Stimulated activated CD4-positive, alpha-beta T cell treated with anti-CD3 and anti-CD28 coated beads, Interleukin-4, amount 100 ng/mL, for 4 hours (primary cell): ENCODE data around the gene PRDX2.
"Not testable (repeated sequence)": the region's sequence is repeated elsewhere in the genome, so short reads cannot be mapped to it uniquely, and the experiment has no call there.

Experiments used
- DNase-seq, 2 experiments: peaks; one replicate each; pipeline ENCODE4 v3.0.0-alpha.2; 2020

Gene PRDX2

DNA sequence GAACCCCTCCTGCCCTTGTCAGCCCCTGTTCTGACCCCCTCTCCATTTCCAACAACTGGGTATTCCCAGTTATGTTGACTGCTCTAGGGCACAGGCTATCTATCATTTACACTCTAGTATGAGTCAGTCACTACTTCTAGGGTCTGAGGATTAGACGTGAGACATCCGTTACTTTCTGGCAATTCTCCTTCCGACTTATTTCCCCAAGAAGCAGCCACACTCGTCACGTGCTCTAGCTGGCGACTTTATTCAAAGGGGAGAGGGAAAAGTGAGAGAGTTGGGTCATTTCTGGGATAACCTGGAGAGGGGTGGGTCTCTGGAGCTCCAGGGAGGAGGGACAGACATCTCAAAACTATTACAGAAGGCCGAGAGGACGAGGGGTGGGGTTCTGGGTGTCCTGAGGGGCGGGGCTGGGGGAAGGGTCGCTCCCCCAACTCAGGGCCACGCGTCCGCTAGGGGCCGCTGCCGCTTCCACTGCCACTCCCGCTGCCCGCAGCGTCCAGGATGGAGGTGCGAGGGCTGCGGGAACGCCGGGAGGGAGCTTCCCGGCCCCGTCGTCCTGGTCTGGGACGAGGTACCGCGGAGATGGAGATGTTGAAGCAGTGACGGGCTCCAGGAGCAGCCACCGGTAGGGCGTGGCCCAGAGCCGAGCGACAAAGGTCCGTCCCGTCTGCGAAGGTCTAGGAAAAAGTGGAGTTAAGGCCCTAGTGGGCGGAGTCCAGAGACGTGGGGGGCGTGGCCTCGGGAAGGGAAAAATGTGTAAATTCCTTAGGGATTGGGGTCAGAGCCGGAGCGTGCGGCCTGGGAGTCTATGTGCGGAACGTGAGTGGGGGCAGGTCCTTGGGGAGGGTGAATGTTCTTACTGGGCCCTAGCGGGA lies 23.9 kb upstream of the PRDX2 start:
- no peak for DNase-seq

DNA sequence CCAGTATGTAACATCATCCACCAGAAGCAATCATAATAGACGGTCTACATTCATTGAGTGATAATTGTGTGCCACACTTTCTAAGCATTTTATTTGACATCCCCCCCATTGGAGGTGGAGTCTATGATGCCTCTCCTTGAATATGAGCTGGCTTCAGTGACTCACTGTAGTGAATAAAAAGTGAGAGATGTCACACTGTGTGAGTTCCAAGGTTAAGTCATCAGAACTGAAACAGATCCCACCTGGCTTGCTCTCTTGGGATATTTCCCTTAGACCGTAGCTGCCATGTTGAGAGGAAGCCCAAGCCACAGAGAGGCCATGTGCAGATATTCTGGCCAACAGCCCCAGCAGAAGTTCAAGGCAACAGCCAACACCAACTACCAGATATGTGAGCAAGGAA lies 20.2 kb upstream of the PRDX2 start:
- no peak for DNase-seq

DNA sequence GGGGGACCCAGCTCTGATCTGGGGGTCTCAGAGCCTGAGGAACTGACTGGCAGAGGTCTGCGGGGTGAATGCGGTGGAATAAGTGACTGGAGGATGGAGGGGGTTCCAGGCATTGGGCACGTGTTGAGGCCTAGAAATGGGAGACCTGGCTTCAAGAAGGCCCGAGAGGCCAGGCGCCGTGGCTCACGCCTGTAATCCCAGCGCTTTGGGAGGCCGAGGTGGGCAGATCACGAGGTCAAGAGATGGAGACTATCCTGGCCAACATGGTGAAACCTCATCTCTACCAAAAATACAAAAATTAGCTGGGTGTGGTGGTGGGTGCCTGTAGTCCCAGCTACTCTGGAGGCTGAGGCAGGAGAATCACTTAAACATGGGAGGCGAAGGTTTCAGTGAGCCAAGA lies 16.2 kb upstream of the PRDX2 start:
- not testable (repeated sequence) for DNase-seq

DNA sequence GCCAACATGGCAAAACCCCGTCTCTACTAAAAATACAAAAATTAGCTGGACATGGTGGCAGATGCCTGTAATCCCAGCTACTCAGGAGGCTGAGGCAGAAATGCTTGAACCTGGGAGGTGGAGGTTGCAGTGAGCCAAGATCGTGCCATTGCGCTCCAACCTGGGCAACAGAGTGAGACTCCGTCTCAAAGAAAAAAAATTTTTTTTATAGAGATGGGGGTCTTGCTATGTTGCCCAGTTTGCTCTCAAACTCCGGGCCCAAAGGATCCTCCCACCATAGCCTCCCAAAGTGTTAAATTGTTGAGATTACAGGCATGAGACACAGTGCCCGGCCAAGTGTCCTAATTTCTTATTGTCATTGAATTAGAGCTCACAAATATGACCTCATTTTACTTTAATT lies 15.6 kb upstream of the PRDX2 start:
- not testable (repeated sequence) for DNase-seq

DNA sequence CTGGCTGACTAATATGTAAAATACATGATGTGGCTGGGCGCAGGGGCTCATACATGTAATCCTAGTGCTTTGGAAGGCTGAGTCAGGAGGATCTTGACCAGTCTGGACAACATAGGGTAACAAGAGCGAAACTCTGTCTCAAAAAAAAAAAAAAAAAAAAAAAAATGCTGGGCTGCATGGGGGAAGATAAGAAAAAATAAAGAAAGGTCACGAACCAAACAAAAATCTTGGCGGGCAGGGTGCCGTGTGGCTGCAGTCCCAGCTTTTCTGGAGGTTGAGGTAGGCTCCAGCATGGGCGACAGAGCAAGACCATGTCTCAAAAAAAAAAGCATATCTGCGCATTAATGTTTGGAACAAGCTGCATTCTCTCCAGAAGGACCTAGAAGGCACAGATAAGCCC lies 13.5 kb upstream of the PRDX2 start:
- no peak for DNase-seq

DNA sequence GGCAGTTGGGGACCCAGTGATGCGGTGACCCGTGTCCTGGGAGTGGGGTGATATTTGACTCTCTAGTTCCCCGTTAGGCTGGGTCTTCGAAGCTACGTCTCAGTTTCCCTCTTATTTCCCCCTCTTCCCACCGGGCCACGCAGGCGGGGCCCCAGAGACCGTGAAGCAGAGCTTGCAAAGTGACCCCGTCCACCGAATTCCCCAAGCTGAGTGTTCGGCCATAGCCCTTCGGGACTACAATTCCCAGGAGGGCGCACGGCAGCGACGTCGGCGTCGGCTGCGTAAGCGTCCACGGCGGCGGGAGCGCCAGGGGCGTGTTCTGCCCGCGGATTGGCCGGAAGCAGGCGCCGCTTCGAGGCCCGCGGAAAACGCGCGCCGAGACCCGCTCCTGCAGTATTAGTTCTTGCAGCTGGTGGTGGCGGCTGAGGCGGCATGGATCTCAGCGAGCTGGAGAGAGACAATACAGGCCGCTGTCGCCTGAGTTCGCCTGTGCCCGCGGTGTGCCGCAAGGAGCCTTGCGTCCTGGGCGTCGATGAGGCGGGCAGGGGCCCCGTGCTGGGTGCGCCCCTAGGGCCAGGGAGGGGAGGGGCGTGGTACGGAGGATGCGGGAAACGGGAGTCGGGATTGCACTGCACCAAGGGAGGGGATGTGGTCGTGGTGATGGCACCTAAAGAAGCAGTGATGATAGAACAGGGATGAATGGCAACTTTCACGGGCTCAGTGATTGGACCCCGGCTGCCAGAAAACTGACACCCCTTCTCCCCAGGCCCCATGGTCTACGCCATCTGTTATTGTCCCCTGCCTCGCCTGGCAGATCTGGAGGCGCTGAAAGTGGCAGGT lies 4.9 kb upstream of the PRDX2 start, which contains the start of gene RNASEH2A:
TSS of gene RNASEH2A (plus strand) at position 343 of the 840 bp plus-strand sequence. CDS start at position 433, 90 bp downstream.
- peak; percentile 82 to 86 for DNase-seq

DNA sequence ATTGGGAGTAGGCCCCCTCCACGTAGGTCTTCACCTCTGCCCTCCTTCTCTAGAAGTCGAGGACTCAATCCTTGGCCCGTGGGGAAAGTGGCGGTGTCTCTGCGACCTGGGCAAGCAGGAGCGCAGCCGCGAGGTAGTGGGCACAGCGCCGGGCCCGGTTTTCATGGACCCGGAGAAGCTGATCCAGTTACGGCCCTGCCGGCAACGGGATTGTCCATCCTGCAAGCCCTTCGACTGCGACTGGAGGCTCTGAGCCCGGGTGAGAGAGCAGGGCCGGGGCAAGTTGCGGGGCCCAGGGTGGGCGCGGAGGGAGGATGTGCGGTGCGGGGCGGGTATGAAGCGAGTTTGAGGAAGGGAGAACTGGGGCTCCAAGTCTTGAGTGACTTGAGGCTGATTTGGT lies 2.5 kb upstream of the PRDX2 start:
- no peak for DNase-seq

DNA sequence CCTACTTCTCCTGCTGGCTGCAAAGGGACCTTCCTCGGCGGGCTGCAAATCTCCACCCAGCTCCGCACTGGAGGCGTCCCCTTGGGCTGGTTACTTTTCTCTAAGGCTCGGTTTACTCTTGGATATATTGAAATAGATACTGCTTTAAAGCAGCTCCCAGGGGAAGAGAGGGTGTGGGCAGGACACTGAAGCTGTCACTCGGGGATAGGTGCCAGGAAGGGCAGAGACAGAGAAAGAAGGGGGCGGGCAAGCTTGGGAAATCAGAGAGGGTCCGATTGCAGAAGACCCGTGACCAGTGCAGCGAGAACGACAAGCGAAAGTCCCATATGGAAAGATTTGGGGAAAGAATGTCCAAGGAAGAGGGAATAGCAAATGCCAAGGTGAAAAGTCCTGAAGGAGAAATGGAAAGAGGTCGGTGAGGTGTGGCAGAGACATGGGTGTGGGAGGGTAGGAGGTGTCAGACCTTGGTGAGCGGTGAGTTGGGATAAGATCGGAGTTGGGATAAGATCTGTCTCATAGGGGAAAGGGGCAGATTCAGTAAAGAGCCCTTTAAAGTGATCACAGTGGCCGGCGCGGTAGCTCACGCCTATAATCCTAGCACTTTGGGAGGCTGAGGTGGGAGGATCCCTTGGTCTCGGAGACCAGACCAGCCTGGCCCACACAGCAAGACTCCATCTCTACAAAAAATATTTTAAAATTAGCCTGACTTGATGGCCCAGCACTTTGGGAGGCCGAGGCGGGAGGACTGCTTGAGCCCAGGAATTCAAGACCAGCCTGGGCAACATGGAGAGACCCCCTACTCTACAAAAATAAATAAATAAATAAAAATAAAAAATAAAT lies 887 bp upstream of the PRDX2 start:
- DNase-seq = no peak

DNA sequence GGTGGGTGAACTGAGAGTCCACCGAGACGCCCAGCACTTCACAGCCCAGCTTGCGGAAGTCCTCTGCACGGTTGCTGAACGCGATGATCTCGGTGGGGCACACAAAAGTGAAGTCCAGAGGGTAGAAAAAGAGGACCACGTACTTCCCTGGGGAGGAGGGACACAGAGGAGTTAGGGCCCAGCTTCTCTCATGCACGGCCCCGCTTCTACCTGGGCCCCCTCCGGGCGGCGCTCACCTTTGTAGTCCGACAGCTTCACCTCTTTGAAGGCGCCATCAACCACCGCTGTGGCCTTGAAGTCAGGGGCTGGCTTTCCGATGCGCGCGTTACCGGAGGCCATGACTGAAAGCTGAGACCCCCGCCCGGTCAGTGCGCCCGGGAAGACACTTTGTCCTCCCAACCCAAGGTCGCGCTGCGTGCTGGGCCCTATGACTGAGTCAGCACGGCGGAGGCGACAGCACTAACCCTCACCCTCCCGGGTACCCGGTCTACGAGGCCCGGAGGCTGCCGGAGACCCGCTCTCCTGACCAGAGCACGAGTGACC lies 606 bp downstream of the PRDX2 start:
- no peak for DNase-seq

DNA sequence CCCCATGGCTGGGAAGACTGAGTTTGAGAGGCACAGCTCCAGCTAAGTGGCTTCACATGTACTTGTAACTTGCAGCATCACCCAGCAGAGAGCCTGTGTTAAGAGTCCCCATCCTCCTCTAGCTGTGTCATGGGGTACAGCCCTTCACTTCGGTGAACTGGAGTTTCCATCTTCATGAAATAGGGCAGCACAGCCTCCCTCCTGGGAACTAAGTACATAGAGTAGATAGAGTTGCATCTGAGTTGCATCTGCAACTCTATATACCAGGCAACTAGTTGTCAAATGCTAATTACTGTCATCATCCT lies 1.2 kb downstream of the PRDX2 start:
- DNase-seq = no peak

DNA sequence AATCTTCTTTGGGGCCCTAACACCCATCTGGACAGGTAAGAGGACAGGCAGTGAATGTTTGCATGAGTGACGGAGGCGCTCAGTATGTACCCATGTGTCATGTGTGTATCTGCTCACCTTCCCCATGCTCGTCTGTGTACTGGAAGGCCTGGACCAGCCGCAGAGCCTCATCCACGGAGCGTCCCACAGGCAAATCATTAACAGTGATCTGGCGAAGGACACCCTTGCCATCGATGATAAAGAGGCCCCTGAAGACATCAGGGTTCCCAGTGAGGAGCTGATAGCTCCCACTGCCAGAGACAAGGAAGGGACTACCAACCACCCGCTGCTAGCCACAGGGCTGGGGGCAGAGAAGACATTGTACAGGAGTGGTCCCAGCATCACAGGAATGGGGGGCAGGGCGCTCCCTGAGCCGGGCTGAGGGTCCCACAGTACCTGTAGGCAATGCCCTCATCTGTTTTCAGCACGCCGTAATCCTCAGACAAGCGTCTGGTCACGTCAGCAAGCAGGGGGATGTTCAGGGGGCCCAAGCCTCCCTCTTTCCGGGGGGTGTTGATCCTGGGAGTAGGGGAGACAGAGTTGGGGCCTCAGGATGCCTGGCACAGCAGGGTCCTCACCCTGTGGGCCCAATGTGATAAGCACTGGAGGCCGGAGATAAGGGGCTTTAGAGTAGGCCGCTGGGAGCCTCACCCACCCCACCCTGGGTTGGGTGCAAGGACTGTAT lies 1.7 kb downstream of the PRDX2 start:
- no peak for DNase-seq

DNA sequence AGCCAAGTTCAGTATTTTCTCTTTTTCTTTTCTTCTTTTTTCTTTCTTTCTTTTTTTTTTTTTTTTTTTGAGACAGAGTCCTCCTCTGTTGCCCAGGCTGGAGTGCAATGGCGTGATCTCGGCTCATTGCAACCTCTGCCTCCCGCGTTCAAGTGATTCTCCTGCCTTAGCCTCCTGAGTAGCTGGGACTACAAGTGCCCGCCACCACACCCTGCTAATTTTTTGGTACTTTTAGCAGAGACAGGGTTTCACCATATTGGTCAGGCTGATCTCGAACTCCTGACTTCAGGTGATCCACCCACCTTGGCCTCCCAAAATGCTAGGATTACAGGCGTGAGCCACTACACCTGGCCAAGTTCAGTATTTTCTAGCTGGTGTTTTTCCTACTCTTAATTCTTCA lies 4.0 kb downstream of the PRDX2 start:
- DNase-seq = not testable (repeated sequence)

DNA sequence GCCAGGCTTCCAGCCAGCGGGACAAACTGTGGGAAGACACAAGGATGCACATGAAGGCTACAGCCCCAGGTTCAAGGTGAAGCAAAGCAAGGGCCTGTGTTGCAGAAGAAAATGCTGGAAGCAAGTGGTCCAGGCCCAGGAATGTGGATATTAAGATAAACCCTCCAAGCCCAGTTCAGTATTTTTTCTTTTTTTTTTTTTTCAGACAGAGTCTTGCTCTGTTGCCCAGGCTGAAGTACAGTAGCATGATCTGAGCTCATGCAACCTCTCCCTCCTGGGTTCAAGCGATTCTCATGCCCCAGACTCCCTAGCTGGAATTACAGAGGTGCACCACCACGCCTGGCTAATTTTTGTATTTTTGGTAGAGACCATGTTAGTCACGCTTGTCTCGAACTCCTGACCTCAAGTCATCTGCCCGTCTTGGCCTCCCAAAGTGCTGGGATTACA lies 4.4 kb downstream of the PRDX2 start:
- DNase-seq = no peak

DNA sequence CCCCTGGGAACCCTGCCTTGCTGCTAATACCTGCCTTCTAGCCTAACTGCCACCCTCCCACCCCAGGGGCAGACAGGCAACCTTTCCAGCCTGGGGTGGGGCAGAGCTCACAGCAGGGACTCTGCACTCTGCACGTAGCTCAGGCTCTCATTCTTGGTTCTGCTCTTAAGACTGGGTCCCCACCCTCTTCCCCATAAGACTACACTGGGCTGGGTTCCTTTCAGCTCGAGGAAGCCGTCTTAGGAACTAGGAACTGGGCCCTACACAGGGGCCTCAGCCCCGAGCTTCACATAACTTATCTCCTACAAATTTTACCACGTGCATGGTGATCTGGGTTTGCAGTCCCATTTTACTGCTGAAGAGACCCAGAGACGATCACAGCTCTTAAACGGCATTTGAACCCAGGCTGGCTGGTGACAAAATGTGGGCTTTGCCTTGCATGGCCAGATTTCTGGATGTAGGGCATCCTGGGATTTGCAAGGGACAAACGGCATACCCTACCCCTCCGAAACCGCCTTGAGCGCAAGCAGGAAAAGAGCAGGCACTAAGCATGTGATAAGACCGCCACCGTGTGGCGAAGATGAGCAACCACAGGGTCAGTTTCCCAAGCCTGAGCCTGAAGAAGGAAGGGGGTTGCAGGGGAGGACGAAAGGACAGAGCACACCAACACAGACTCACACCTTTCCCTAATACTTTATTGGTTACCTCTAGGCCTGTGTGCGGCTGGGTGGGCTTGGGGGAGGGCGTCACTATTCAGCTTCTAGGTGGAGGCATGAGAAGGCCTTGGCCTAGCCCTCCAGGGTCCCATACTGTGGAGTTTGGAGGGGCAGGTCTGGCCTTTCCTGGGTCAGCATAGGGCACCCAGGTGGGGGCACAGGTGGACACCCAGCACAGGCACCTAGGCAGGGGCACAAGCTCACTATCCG lies 5.2 kb downstream of the PRDX2 start:
- DNase-seq = peak; percentile 68 to 69

DNA sequence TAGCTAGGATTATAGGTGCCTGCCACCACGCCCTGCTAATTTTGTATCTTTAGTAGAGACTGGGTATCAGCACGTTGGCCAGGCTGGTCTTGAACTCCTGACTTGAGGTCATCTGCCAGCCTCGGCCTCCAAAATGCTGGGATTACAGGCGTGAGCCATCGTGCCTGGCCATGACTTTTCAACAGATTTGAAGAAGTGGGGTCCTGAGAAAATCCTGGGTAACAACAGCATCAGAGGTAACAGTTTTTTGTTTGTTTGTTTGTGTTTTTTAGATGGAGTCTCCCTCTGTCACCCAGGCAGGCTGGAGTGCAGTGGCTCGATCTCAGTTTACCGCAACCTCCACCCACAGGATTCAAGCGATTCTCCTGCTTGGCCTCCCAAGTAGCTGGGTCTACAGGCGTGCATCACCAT lies 6.6 kb downstream of the PRDX2 start:
- no peak for DNase-seq

DNA sequence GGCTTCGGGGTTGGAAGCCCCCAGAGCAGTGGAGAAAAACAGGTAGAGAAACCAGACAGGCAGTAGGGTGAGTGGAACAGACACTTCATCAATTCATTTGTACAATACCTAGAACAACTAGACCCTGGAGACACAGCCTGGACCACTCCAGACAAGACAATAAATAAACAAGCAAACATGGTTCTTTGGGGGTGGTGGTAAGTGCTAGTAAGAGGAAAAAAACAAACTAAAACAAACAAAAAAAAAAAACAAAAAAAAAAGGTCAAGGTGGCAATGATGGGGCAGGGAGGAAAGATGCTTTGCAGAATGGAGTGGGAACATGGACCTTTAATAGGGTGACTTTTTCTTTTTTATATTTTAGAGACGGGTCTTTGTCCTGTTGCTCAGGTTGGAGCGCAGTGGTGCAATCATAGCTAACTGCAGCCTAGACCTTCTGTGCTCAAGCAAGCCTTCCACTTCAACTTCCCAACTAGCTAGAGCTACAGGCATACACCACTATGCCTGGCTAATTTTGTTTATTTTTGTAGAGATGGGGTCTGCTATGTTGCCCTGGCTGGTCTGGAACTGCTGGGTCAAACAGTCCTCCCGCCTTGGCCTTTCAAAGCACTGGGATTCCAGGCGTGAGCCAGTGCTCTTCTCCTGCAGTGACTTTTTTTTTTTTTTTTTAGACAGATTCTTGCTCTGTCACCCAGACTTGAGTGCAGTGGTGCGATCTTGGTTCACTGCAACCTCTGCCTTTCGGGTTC lies 7.2 kb downstream of the PRDX2 start:
- no peak for DNase-seq

DNA sequence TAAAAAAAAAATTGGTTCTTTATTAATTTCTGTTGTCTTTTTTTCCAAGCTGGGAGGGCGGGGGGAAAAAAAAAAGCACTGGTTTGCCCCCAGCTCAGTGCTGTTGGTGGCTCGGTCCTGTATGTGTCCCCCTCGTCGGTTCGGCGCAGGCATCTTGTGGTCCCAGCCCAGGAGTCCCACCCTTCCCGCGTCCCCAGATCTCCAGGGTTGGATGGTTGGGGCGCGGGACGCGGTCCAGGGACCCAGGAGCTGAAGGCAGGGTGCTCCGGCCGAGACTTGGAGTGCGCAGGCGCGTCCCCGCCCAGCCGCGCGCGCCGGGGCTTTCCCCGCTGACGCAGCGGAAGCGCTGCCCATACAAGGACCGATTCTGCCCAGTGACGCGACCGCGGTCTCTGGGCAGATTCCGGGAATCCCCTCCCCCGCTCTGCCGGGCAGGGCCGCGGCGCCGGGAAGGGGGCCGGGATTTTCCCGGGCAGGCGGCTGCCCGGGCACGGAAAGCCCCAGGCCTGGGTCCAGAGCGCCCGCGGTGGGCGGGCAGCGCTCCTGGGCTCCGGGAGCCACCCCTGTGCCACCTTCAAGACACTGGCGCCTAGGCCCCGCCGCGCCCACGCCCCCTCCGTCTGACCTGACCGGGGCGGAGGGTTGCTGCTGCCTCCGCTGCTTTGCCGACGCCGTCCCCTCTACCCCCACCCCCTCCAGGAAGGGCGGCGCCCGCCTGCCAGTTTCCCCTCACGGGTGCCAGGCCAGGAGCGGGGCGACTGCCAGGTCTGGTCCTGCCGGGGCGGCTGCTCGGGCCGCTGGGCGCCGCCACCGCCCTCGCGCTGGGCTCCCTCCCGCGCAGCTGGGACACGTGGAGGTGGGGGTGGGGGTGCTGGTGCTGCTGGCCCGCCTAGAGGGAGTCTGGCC lies 8.1 kb downstream of the PRDX2 start:
- DNase-seq = peak; percentile 95

DNA sequence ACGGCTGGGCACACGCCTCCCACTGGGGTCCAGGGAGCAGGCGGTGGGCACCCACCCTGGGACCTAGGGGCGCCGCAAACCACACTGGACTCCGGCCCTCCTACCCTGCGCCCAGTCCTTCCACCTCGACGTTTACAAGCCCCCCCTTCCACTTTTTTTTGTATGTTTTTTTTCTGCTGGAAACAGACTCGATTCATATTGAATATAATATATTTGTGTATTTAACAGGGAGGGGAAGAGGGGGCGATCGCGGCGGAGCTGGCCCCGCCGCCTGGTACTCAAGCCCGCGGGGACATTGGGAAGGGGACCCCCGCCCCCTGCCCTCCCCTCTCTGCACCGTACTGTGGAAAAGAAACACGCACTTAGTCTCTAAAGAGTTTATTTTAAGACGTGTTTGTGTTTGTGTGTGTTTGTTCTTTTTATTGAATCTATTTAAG lies 8.7 kb downstream of the PRDX2 start:
- no peak for DNase-seq
